Mesothelial cell of epicardium (in vitro differentiated cells): ENCODE measurements around the gene CXCR5. TPM values are rescaled to one million over a fixed set of nuclear protein-coding genes. Genes with fewer than 3 reads are reported as not detected.

Source experiments
- DNase-seq, 2 experiments: peaks; one replicate each; pipeline ENCODE4 v3.0.0; 2021; ENCODE audit warnings: low spot score in 2 of 2; ENCODE audit not compliant: unreplicated experiment in 2 of 2
- H3K27ac Mint-ChIP-seq: 2 replicates; pipeline ENCODE4 v1.8.0; 2021; ENCODE audit warnings: mixed read lengths
- H3K27me3 Mint-ChIP-seq: 2 replicates; pipeline ENCODE4 v1.8.0; 2021; ENCODE audit warnings: low read depth, mixed read lengths
- H3K36me3 Mint-ChIP-seq: 2 replicates; pipeline ENCODE4 v1.8.0; 2021; ENCODE audit warnings: mixed read lengths
- H3K4me1 Mint-ChIP-seq: 2 replicates; pipeline ENCODE4 v1.8.0; 2021; ENCODE audit warnings: mixed read lengths
- H3K4me3 Mint-ChIP-seq: 2 replicates; pipeline ENCODE4 v1.8.0; 2021; ENCODE audit warnings: mild to moderate bottlenecking, moderate library complexity, mixed read lengths
- H3K9me3 Mint-ChIP-seq: 2 replicates; pipeline ENCODE4 v1.8.0; 2021; ENCODE audit warnings: mixed read lengths
- total RNA-seq: library from RNA; stranded (reverse); gene quantifications from 3 replicates; pipeline ENCODE4 v1.2.1, GENCODE V29; 2021
- TF ChIP-seq, protein P1 (sequence below): fragments of 200-600 bp; sonication (generic); IDR thresholded peaks from one replicate; pipeline ENCODE4 v1.5.0; 2021; ENCODE audit warnings: antibody characterized with exemption; ENCODE audit not compliant: unreplicated experiment

The CXCR5 gene
- total RNA-seq, 1 donor from 2014 or later, result not detected

DNA sequence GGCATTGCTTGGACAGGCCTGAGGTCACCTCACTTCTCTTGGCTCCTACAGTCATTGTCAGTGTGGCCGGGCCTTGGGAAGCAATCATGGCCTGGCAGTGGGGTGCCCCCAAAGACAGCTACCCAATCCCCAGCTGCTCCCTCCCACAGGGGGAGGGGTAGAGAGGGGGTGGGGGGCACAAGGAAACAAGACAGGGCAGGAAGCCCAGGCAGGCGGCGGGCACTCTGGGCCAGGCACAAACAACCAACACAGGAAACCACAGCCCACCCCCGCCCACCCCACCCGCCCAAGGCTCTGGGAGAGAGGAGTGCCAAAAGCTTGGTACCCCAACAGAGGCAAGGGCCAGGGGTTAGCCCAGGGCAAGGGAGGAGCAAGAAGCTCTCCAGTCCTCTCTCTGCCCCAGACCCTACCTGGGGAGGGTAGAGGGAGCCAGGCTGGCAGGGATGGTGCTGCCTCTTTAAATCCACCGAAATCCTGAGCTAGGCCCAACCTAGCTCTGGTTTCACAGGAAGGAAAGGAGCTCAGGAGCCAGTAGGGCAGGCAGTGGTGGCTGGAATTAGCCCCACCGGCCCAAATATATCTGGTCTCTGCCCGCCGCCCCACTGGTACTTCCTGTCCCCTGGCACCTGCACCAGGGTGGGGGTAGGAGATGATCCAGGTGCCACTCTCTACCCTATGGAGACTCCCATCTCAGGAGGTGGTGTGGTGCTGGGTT, 29.9 kb downstream of the CXCR5 start:
- no peak for DNase-seq
- H3K4me3 Mint-ChIP-seq, result no peak overlapping the region
- H3K27me3 Mint-ChIP-seq, result no peaks in the 10 kb centered on the region
- H3K27ac Mint-ChIP-seq, result peak overlapping the region; percentile 98
- no peaks in the 10 kb centered on the region for H3K36me3 Mint-ChIP-seq
- TF ChIP-seq, protein P1, sequence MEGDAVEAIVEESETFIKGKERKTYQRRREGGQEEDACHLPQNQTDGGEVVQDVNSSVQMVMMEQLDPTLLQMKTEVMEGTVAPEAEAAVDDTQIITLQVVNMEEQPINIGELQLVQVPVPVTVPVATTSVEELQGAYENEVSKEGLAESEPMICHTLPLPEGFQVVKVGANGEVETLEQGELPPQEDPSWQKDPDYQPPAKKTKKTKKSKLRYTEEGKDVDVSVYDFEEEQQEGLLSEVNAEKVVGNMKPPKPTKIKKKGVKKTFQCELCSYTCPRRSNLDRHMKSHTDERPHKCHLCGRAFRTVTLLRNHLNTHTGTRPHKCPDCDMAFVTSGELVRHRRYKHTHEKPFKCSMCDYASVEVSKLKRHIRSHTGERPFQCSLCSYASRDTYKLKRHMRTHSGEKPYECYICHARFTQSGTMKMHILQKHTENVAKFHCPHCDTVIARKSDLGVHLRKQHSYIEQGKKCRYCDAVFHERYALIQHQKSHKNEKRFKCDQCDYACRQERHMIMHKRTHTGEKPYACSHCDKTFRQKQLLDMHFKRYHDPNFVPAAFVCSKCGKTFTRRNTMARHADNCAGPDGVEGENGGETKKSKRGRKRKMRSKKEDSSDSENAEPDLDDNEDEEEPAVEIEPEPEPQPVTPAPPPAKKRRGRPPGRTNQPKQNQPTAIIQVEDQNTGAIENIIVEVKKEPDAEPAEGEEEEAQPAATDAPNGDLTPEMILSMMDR, result no peak
- H3K4me1 Mint-ChIP-seq, result peaks cover 83% of the 10 kb centered on the region
- H3K9me3 Mint-ChIP-seq, result no peaks in the 10 kb centered on the region

DNA sequence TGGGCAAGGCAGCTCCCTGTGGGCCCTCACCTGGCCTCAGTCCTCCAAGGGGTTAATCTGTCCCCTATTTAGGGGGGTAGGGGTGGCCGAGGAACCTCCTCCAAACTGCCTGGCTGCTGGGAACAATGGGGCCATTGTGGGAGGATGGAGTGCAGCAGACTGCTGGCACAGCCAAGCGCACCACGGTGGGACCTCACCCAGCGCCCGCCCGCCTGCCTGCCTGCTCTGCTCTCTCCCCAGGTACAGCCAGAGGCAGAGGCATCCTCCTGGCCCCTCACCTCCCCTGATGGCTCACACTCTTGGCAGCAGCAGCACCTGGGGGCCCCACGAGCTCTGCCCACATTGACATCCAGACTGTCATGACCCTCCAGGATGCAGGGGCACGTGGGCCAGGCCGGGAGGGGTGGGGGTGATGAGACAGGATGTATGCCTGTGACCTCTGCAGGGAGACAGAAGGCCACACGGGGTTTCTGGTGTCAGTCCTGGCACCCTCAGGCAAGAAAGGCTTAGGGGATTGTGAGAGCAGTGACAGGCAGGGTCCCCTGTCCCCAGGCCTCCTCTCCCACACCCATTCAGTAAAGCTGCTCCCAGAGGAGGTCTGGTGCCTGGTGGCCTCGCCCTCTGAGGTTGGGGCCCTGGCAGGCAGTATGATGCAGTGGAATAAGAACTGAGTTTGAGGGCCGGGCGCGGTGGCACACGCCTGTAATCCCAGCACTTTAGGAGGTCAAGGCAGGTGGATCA, 30.7 kb downstream of the CXCR5 start:
- Mint-ChIP-seq H3K4me3 (peak overlapping the region; percentile 15), H3K27ac (peak overlapping the region; percentile 98), H3K4me1 (peaks cover 84% of the 10 kb centered on the region), H3K27me3 (no peaks in the 10 kb centered on the region), H3K9me3 (no peaks in the 10 kb centered on the region), H3K36me3 (no peaks in the 10 kb centered on the region)
- DNase-seq, result no peak
- TF ChIP-seq, protein P1, result no peak

DNA sequence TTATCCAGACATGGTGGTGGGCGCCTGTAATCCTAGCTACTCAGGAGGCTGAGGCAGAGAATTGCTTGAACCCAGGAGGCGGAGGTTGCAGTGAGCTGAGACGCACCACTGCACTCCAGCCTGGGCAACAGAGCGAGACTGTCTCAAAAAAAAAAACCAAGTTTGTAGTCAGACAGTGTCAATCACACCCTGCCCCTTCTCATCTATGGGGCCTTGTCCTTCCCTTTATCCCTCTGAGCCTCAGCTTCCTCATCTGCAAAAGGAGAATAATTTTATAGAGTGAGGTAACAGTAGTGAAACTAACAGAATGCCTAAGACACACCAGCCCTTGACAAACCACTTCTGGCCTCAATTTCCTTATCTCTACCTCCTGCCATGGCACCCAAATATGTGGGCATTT, 31.3 kb downstream of the CXCR5 start:
- Mint-ChIP-seq H3K4me3 (no peak overlapping the region), H3K36me3 (no peaks in the 10 kb centered on the region), H3K9me3 (no peaks in the 10 kb centered on the region), H3K27ac (peak overlapping the region; percentile 98), H3K4me1 (peaks cover 87% of the 10 kb centered on the region), H3K27me3 (no peaks in the 10 kb centered on the region)
- TF ChIP-seq, protein P1, result no peak
- DNase-seq, result no peak

DNA sequence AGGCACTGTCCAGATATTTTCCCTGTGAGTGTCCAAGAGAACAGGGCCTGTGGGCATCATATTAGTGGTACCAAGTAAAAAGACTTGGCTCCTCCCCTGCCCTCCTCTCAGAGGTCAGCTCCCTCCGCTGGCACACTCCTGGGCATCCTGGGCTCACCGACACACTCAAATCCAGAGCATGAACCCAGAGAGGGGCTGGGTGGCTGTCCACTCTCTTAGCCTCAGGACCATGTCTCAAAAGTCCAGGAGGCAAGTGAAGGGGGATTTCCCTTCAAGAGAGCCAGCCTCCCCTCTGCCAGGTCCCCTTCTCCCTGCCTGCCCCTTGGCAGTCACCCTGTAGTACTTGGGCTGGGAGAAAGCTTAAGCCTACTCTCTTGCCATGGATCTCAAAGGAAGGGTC, 31.7 kb downstream of the CXCR5 start:
- TF ChIP-seq, protein P1, result no peak
- Mint-ChIP-seq H3K36me3 (no peaks in the 10 kb centered on the region), H3K27ac (peak overlapping the region; percentile 98), H3K9me3 (no peaks in the 10 kb centered on the region), H3K27me3 (no peaks in the 10 kb centered on the region), H3K4me1 (peaks cover 91% of the 10 kb centered on the region), H3K4me3 (no peak overlapping the region)
- DNase-seq, result no peak

DNA sequence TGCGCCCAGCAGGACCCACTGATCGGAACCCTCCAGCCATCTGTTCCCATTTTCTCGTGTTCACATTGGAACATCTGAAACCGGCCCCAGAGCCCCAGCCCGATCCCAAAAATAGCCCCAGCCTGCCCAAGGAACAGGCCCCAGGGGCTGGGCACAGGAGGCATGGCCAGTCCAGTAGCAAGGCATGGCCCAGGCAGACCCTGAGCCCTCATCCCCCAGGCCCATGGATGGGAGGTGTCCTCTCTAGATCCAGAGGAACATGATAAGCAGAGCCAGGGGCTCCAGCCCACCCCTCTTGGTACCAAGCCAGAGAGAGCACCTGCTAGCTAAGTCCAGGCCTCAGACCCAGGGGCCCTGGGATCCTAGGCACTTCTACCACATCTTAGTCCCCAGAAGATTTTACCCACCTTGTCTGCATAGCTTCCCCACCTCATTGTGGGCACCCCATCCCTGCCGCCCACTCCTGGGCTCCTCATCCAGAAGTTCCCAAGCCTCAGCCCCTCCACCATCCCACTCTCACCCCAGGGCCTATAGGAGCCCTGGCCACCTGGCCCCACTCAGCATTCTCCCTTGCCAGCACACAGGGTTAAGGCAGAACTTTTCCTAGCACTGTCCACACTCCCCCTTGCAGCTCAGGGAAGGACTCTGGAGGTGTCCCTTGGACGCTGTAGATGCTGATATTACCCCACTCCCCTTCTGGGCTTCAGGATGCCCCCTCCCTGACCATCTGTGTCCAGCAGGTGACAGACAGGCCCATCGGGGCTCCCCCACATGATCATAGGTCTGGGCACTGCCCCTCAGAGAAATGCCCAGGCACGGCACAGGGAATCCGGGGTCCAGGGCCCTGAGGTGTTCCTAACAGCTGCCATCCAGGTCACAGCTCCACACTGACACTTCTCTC, 32.5 kb downstream of the CXCR5 start:
- Mint-ChIP-seq H3K36me3 (no peaks in the 10 kb centered on the region), H3K4me1 (peaks cover 94% of the 10 kb centered on the region), H3K4me3 (peak overlapping the region; percentile 42), H3K9me3 (no peaks in the 10 kb centered on the region), H3K27ac (peak overlapping the region; percentile 98), H3K27me3 (no peaks in the 10 kb centered on the region)
- DNase-seq, result no peak
- TF ChIP-seq, protein P1, result no peak
